CD4-positive, alpha-beta memory T cell (primary cell): Measurements from ENCODE around the gene CYBRD1. TPM values are rescaled to one million over a fixed set of nuclear protein-coding genes. Genes with fewer than 3 reads are reported as not detected.
A peak's percentile ranks its signal among the peaks of the same experiment; 100 is the strongest.
"Not testable (repeated sequence)": the region's sequence is repeated elsewhere in the genome, so short reads cannot be mapped to it uniquely, and the experiment has no call there.

Experiments
- CTCF ChIA-PET: fragments of 350-600 bp; sonication (Branson Sonifier 250); formaldehyde crosslinking; loops from one replicate; lab custom pipeline; 2021; ENCODE audit warnings: inconsistent platforms; ENCODE audit not compliant: partially characterized antibody; lab: Charles Lee
- POLR2A ChIA-PET: fragments of 350-600 bp; sonication (Branson Sonifier 250); formaldehyde crosslinking; loops from one replicate; lab custom pipeline; 2021; ENCODE audit not compliant: partially characterized antibody; lab: Charles Lee
- DNase-seq, 5 donors: peaks; one replicate each; pipeline versions ENCODE4 v3.0.0 to v3.0.0-alpha.2; 2020 to 2022; ENCODE audit warnings: mixed read lengths in 1 of 5
- H3K27ac ChIP-seq: one replicate; pipeline ENCODE4 v1.7.0; 2013; ENCODE audit warnings: low read depth, low read length
- H3K27me3 ChIP-seq: 2 replicates; pipeline ENCODE4 v1.7.0; 2013; ENCODE audit warnings: mild to moderate bottlenecking, low read length, moderate library complexity; ENCODE audit not compliant: insufficient read depth
- H3K36me3 ChIP-seq: 2 replicates; pipeline ENCODE4 v1.7.0; 2013; ENCODE audit warnings: mild to moderate bottlenecking, low read length, moderate library complexity; ENCODE audit not compliant: insufficient read depth
- H3K4me1 ChIP-seq: 2 replicates; pipeline ENCODE4 v1.7.0; 2013; ENCODE audit warnings: mild to moderate bottlenecking, low read length, moderate library complexity; ENCODE audit not compliant: insufficient read depth
- H3K4me3 ChIP-seq, 2 donors: one replicate each; pipeline ENCODE4 v1.7.0; 2013; ENCODE audit warnings: low read length in 2 of 2, mild to moderate bottlenecking in 1 of 2
- H3K9me3 ChIP-seq, 2 donors: one replicate each; pipeline ENCODE4 v1.7.0; 2013; ENCODE audit warnings: low read length in 2 of 2, control low read depth in 1 of 2; ENCODE audit not compliant: control insufficient read depth in 1 of 2
- H3K27ac Mint-ChIP-seq, 7 donors: one replicate each; pipeline ENCODE4 v1.8.0; 2020 to 2021; ENCODE audit warnings: mixed read lengths in 7 of 7, mild to moderate bottlenecking in 6 of 7, inconsistent platforms in 3 of 7, moderate library complexity in 3 of 7
- H3K27me3 Mint-ChIP-seq, 2 donors: one replicate each; pipeline ENCODE4 v1.8.0; 2020 to 2021; ENCODE audit warnings: mixed read lengths in 2 of 2
- H3K36me3 Mint-ChIP-seq, 2 donors: one replicate each; pipeline ENCODE4 v1.8.0; 2020 to 2021; ENCODE audit warnings: mixed read lengths in 2 of 2, inconsistent platforms in 1 of 2, mild to moderate bottlenecking in 1 of 2
- H3K4me1 Mint-ChIP-seq, 4 donors: one replicate each; pipeline ENCODE4 v1.8.0; 2020 to 2021; ENCODE audit warnings: mixed read lengths in 4 of 4, mild to moderate bottlenecking in 1 of 4
- H3K4me3 Mint-ChIP-seq, 8 donors: one replicate each; pipeline ENCODE4 v1.8.0; 2020 to 2021; ENCODE audit warnings: mixed read lengths in 8 of 8, mild to moderate bottlenecking in 7 of 8, moderate library complexity in 6 of 8, inconsistent platforms in 3 of 8
- H3K9me3 Mint-ChIP-seq, 8 donors: one replicate each; pipeline ENCODE4 v1.8.0; 2020 to 2021; ENCODE audit warnings: mixed read lengths in 8 of 8, mild to moderate bottlenecking in 5 of 8, inconsistent platforms in 3 of 8, moderate library complexity in 1 of 8
- intact Hi-C: fragments of 100-400 bp; cut with micrococcal nuclease; formaldehyde crosslinking; loops from one replicate; pipeline ENCODE4 v1.15.1; 2023
- polyA plus RNA-seq, 2 donors: library from polyadenylated mRNA; unstranded; fragments of 300-500 nt; fragmentation: Illumina TruSeq; gene quantifications; one replicate each; pipeline ENCODE4 v1.2.3, GENCODE V29; 2021
- total RNA-seq, 2 experiments: library from RNA; stranded (reverse); gene quantifications; one replicate each; pipeline ENCODE4 v1.2.3, GENCODE V29; 2021

The CYBRD1 gene
- total and polyA plus RNA-seq, 4 experiments from 2014 or later, result 0.59 to 1.6 (median 0.87) TPM

DNA sequence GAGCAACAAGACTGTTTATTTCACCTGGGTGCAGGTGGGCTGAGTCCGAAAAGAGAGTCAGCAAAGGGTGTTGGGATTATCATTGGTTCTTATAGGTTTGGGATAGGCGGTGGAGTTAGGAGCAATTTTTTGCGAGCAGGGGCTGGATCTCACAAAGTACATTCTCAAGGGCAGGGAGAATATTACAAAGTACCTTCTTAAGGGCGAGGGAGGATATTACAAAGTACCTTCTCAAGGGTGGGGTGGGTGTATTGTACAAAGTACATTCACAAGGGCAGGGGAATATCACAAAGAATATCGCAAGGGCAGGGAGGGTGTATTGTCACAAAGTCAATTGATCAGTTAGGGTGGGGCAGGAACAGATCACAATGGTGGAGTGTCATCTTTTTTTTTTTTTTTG lies 24.6 kb upstream of the CYBRD1 start:
- POLR2A ChIA-PET, DNase-seq: not testable (repeated sequence)

DNA sequence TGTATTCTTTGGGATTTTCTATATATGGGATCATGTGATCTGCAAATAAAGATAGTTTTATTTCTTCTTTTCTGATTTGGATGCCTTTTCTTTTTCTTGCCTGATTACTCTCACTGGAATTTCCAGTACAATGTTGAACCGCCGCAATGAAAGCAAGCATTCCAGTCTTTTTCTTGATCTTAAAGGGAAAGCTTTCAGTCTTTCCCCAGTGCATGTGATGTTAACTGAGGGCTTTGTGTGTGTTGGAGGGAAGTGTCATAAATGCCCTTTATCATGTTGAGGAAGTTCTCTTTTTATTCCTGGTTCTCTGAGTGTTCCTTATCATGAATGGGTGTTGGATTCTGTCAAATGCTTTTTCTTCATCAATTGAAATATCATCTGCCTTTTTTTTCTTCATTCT lies 16.9 kb upstream of the CYBRD1 start:
- Mint-ChIP-seq H3K9me3 (peaks cover 0 to 6% (median 0%) of the 10 kb centered on the region in 8 donors), H3K27ac (no peak overlapping the region), H3K4me1 (peaks cover 3 to 7% (median 7%) of the 10 kb centered on the region in 4 donors), H3K4me3 (no peak overlapping the region), H3K36me3 (peaks cover 0 to 24% of the 10 kb centered on the region in 2 donors), H3K27me3 (no peaks in the 10 kb centered on the region)
- Histone ChIP-seq H3K27me3 (no peaks in the 10 kb centered on the region), H3K4me1 (no peaks in the 10 kb centered on the region), H3K36me3 (no peaks in the 10 kb centered on the region), H3K27ac (no peak overlapping the region), H3K9me3 (no peaks in the 10 kb centered on the region), H3K4me3 (no peak overlapping the region)
- CTCF ChIA-PET, result no interaction called here
- intact Hi-C loops, result no loop called here
- POLR2A ChIA-PET, result no interaction called here
- DNase-seq, result no peak

More for the DNA sequence above, 24.6 kb upstream of the CYBRD1 start:
- Mint-ChIP-seq H3K9me3 (peaks cover 0 to 14% (median 3%) of the 10 kb centered on the region in 8 donors), H3K36me3 (peaks cover 0 to 14% of the 10 kb centered on the region in 2 donors)
- intact Hi-C loops, H3K9me3 ChIP-seq, H3K27ac Mint-ChIP-seq, H3K27ac ChIP-seq, H3K36me3 ChIP-seq, H3K27me3 Mint-ChIP-seq, H3K4me3 ChIP-seq, H3K4me1 Mint-ChIP-seq, H3K27me3 ChIP-seq, H3K4me3 Mint-ChIP-seq, H3K4me1 ChIP-seq, CTCF ChIA-PET: not testable (repeated sequence)

DNA sequence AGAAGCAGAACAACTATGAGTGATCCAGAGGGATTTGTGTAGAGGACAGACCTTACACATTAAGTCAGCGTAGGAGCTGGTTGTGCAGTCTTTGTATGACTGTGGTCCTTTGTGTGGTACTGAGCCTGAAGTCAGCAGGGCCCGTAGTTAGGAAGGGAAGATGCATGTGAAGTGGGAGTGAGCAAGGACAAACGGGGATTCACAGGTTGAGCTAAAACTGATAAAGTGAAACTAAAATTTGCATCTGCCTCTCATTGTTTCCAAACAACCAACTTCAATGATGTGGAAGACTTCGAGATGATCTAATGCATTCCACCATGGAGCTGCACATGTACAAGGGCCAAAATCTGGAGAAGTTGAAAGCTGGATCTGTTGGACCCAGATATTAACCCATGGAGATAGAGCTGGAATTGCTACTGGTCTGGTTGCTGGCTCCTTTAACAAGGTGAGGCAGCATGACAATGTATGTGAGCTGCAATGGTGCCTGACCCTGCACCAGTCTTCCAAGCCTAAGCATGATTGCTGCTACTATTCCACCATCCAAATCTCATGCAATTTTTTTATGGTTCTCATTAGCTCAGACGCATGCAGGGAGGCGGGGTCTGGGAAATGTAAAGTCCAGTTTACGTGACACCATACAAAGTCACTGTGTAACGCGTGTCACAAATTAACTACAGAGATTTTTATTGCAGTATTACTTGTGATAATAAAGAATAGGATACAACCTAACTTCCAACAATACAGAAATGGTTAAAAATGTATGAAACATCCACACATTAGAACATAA lies 12.1 kb upstream of the CYBRD1 start:
- Histone ChIP-seq H3K4me1 (no peaks in the 10 kb centered on the region), H3K27me3 (no peaks in the 10 kb centered on the region), H3K4me3 (no peak overlapping the region), H3K9me3 (no peaks in the 10 kb centered on the region), H3K27ac (no peak overlapping the region), H3K36me3 (no peaks in the 10 kb centered on the region)
- Mint-ChIP-seq H3K27ac (peak overlapping the region in 1 of 7 donors; percentile 63), H3K9me3 (peaks cover 0 to 3% (median 0%) of the 10 kb centered on the region in 8 donors), H3K4me3 (peak overlapping the region in 6 of 8 donors; percentile 22 to 82 (median 75)), H3K4me1 (peaks cover 8 to 9% (median 8%) of the 10 kb centered on the region in 4 donors), H3K27me3 (no peaks in the 10 kb centered on the region), H3K36me3 (peaks cover 0 to 20% of the 10 kb centered on the region in 2 donors)
- ChIA-PET POLR2A (no interaction called here), CTCF (no interaction called here)
- intact Hi-C loops, result no loop called here
- DNase-seq, result no peak

DNA sequence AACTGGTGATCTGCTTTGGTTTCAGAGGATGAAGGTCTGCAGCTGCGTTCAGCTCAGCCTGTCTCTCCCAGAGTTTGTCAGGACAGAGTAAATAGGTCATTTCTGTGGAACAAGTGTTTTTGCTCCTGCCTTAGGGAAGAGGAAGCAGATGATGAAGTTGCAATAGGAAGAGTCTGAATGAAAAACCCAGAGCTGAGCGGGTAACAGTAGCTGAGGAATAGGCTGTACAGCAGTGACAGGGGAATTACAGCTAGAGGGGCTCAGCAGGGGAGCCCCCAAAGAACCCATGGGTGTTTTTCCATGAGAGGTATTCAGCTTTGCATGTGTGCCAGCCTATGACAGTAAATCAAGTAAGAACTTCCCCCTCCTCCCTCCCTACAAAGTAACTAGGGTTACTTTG lies 10.3 kb upstream of the CYBRD1 start:
- CTCF ChIA-PET, result no interaction called here
- H3K4me3 Mint-ChIP-seq, result no peak overlapping the region
- Histone ChIP-seq H3K27me3 (no peaks in the 10 kb centered on the region), H3K9me3 (no peaks in the 10 kb centered on the region), H3K36me3 (no peaks in the 10 kb centered on the region), H3K4me1 (no peaks in the 10 kb centered on the region), H3K27ac (no peak overlapping the region), H3K4me3 (no peak overlapping the region)
- POLR2A ChIA-PET, result no interaction called here
- no peak for DNase-seq
- peaks cover 0 to 20% of the 10 kb centered on the region in 2 donors for H3K36me3 Mint-ChIP-seq
- H3K27ac Mint-ChIP-seq, result no peak overlapping the region
- no peaks in the 10 kb centered on the region for H3K9me3 Mint-ChIP-seq
- no peaks in the 10 kb centered on the region for H3K27me3 Mint-ChIP-seq
- intact Hi-C loops, result no loop called here
- peaks cover 8 to 9% (median 8%) of the 10 kb centered on the region in 4 donors for H3K4me1 Mint-ChIP-seq

DNA sequence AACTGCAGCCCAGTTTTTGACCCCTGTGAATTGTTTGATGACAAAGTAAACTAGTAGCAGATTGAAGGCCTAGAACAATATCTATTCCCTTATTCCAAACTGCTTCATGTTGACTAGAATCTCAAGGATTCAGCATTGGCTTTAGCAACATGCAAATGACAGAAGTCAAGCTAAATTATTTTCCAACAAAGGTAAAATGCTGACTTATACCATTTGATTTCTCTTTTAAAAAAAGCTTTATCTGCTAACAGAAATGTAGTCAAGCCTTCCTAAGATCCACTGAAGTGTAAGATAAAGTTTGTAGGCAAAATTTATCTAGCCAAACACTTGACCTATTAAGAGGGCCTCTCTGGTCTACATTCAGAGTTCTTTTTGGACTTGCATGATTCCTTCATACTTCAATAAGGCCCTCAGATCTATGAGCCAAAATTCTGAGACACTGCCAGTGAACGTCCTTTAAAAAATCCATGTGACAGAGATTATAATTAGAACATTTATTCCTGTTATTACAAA lies 9.5 kb upstream of the CYBRD1 start:
- no peaks in the 10 kb centered on the region for H3K4me1 ChIP-seq
- H3K9me3 ChIP-seq, result no peaks in the 10 kb centered on the region
- H3K27me3 Mint-ChIP-seq, result no peaks in the 10 kb centered on the region
- CTCF ChIA-PET, result no interaction called here
- no peak overlapping the region for H3K27ac Mint-ChIP-seq
- H3K27me3 ChIP-seq, result no peaks in the 10 kb centered on the region
- no peak overlapping the region for H3K27ac ChIP-seq
- no peaks in the 10 kb centered on the region for H3K9me3 Mint-ChIP-seq
- no peak overlapping the region for H3K4me3 ChIP-seq
- no peak for DNase-seq
- POLR2A ChIA-PET, result no interaction called here
- H3K36me3 Mint-ChIP-seq, result peaks cover 0 to 16% of the 10 kb centered on the region in 2 donors
- peaks cover 8 to 9% (median 8%) of the 10 kb centered on the region in 4 donors for H3K4me1 Mint-ChIP-seq
- no peaks in the 10 kb centered on the region for H3K36me3 ChIP-seq
- no peak overlapping the region for H3K4me3 Mint-ChIP-seq
- intact Hi-C loops, result no loop called here

DNA sequence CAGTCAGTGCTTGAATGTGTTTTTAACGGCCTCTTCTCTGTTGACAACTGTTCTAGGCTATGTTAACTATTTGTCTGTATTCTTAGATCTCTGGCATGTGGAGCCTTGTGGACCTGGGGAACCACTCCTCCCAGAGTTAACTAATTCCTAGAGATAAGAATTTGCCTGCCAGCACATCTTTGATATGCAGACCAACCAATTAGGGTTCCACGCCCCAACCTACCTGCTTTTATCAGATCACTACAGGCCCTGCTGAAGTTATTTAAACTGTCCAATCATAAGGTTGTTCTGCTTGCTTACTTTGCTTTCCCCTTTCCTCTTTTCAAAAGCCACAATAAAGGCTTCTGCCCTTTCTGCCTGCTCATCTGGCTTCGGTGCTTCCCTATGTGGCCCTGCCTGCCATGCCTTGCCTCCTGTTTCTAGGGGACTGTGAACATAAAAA lies 8.5 kb upstream of the CYBRD1 start:
- Mint-ChIP-seq H3K27ac (peak overlapping the region in 1 of 7 donors; percentile 13), H3K4me1 (peaks cover 8 to 9% (median 8%) of the 10 kb centered on the region in 4 donors), H3K36me3 (peaks cover 0 to 14% of the 10 kb centered on the region in 2 donors), H3K27me3 (peaks cover 0 to 1% of the 10 kb centered on the region in 2 donors), H3K9me3 (no peaks in the 10 kb centered on the region), H3K4me3 (no peak overlapping the region)
- H3K27me3 ChIP-seq, result no peaks in the 10 kb centered on the region
- no peaks in the 10 kb centered on the region for H3K36me3 ChIP-seq
- POLR2A ChIA-PET, result no interaction called here
- no peaks in the 10 kb centered on the region for H3K9me3 ChIP-seq
- H3K4me3 ChIP-seq, result no peak overlapping the region
- no peak overlapping the region for H3K27ac ChIP-seq
- no peaks in the 10 kb centered on the region for H3K4me1 ChIP-seq
- intact Hi-C loops, result no loop called here
- CTCF ChIA-PET, result no interaction called here
- DNase-seq, result no peak

DNA sequence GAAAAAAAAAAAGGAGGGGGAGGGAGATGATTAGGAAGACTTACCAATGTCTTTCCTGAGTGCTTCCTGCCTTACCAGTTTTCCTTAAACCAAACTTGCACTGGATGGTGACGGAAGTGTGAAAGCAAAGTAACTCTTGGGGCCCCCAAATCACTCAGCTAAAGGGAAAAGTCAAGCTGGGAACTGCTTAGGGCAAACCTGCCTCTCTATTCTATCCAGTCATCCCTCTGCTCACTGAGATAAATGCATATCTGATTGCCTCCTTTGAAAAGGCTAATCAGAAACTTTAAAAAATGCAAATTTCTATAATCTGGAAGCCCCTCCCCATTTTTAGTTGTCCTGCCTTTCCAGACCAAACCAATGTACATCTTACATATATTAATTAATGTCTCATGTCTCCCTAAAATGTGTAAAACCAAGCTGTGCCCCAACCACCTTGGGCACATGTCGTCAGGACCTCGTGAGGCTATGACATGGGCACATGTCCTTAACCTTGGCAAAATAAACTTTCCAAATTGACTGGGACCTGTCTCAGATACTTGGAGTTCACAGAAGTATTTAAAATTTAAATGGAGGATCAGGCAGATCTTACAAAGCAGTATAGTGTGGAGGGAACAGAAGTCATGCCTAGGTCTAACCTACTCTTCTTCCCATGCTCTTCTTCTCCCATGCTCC lies 7.2 kb upstream of the CYBRD1 start:
- H3K27me3 Mint-ChIP-seq, result peaks cover 5 to 8% of the 10 kb centered on the region in 2 donors
- no peaks in the 10 kb centered on the region for H3K9me3 Mint-ChIP-seq
- peaks cover 0 to 5% of the 10 kb centered on the region in 2 donors for H3K36me3 Mint-ChIP-seq
- Histone ChIP-seq H3K4me1 (no peaks in the 10 kb centered on the region), H3K27me3 (no peaks in the 10 kb centered on the region), H3K4me3 (no peak overlapping the region), H3K9me3 (no peaks in the 10 kb centered on the region), H3K36me3 (no peaks in the 10 kb centered on the region), H3K27ac (no peak overlapping the region)
- no peak overlapping the region for H3K27ac Mint-ChIP-seq
- intact Hi-C loops, result no loop called here
- H3K4me1 Mint-ChIP-seq, result peaks cover 4 to 5% (median 4%) of the 10 kb centered on the region in 4 donors
- POLR2A ChIA-PET, result no interaction called here
- H3K4me3 Mint-ChIP-seq, result no peak overlapping the region
- CTCF ChIA-PET, result no interaction called here
- DNase-seq, result no peak
